ENCODE results near the gene LRTM2.

LRTM2 gene

GRCh38 chr12:1830981-1831963 lies 10.9 kb downstream of the LRTM2 start:
- Histone ChIP-seq H2BK12ac (ENCODE audit: low read length) (no peak overlapping the region), H3K79me1 (ENCODE audit: low read depth, low read length) (no peaks in the 10 kb centered on the region), H3K27me3 (ENCODE audit: control insufficient read depth in 3 of 3, insufficient read depth in 3 of 3, low read depth in 1 of 3, low read length in 3 of 3) (peaks cover 0 to 72% (median 14%) of the 10 kb centered on the region in 3 experiments), H3K4me3 (ENCODE audit: low read length in 2 of 2) (peak overlapping the region in 1 of 2 donors; percentile 5), H4K91ac (ENCODE audit: low read depth, low read length, poor library complexity) (no peak overlapping the region), H4K8ac (ENCODE audit: low read depth, low read length) (no peak overlapping the region), H2BK15ac (ENCODE audit: low read length) (no peak overlapping the region), H2AFZ (ENCODE audit: low read length) (no peak overlapping the region), H3K4me1 (ENCODE audit: control insufficient read depth in 2 of 2, insufficient read depth in 1 of 2, low read depth in 1 of 2, low read length in 2 of 2) (peaks cover 4 to 7% of the 10 kb centered on the region in 2 donors), H3K9ac (ENCODE audit: low read depth, low read length, poor library complexity) (no peak overlapping the region), H3K9me3 (replicated peaks in 1 of 2; ENCODE audit: control insufficient read depth in 2 of 2, insufficient read depth in 1 of 2, low read depth in 1 of 2, low read length in 2 of 2) (no peaks in the 10 kb centered on the region), H2AK5ac (ENCODE audit: low read depth, low read length) (no peak overlapping the region), H3K27ac (replicated peaks; ENCODE audit: low read length) (no peak overlapping the region), H3K14ac (ENCODE audit: low read length) (no peak overlapping the region), H2BK120ac (ENCODE audit: low read depth, low read length) (no peak overlapping the region), H3K23ac (ENCODE audit: low read depth, low read length, poor library complexity) (no peak overlapping the region), H3K4me2 (ENCODE audit: insufficient read depth, low read length, poor library complexity, severe bottlenecking) (no peak overlapping the region), H2BK5ac (ENCODE audit: low read length) (no peak overlapping the region), H3K36me3 (replicated peaks in 1 of 2; ENCODE audit: control insufficient read depth in 2 of 2, insufficient read depth in 2 of 2, low read length in 2 of 2) (no peaks in the 10 kb centered on the region), H3K4ac (ENCODE audit: low read length) (no peak overlapping the region), H3K18ac (ENCODE audit: low read length) (no peak overlapping the region)
- no CpG with 5 or more reads among the region's 34 CpGs for WGBS, 2 donors (ENCODE audit: extremely low coverage in 2 of 2, insufficient read length in 2 of 2, insufficient replicate concordance in 1 of 2)
- DNase-seq (ENCODE audit: low spot score) = peak; percentile 80

GRCh38 chr12:1832801-1833595 lies 12.6 kb downstream of the LRTM2 start:
- WGBS, 2 donors (ENCODE audit: extremely low coverage in 2 of 2, insufficient read length in 2 of 2, insufficient replicate concordance in 1 of 2) = no CpG with 5 or more reads among the region's 17 CpGs

GRCh38 chr12:1833596-1834028 lies 13.2 kb downstream of the LRTM2 start:
- no peak overlapping the region for H2AK5ac ChIP-seq (ENCODE audit: low read depth, low read length)
- no peak overlapping the region for H2AFZ ChIP-seq (ENCODE audit: low read length)
- H3K79me1 ChIP-seq (ENCODE audit: low read depth, low read length) = no peaks in the 10 kb centered on the region
- no peak overlapping the region for H2BK15ac ChIP-seq (ENCODE audit: low read length)
- WGBS, 2 donors (ENCODE audit: extremely low coverage in 2 of 2, insufficient read length in 2 of 2, insufficient replicate concordance in 1 of 2) = no CpG with 5 or more reads among the region's 10 CpGs
- no peak overlapping the region for H3K27ac ChIP-seq (replicated peaks; ENCODE audit: low read length)
- H3K27me3 ChIP-seq (ENCODE audit: control insufficient read depth in 3 of 3, insufficient read depth in 3 of 3, low read depth in 1 of 3, low read length in 3 of 3) = peaks cover 0 to 65% (median 14%) of the 10 kb centered on the region in 3 experiments
- no peak overlapping the region for H2BK120ac ChIP-seq (ENCODE audit: low read depth, low read length)
- H3K4ac ChIP-seq (ENCODE audit: low read length) = no peak overlapping the region
- H3K36me3 ChIP-seq (replicated peaks in 1 of 2; ENCODE audit: control insufficient read depth in 2 of 2, insufficient read depth in 2 of 2, low read length in 2 of 2) = no peaks in the 10 kb centered on the region
- no peak overlapping the region for H2BK12ac ChIP-seq (ENCODE audit: low read length)
- no peak overlapping the region for H3K9ac ChIP-seq (ENCODE audit: low read depth, low read length, poor library complexity)
- H3K4me3 ChIP-seq (ENCODE audit: low read length in 2 of 2) = no peak overlapping the region
- no peak for DNase-seq (ENCODE audit: low spot score)
- no peak overlapping the region for H2BK5ac ChIP-seq (ENCODE audit: low read length)
- peaks cover 14 to 20% of the 10 kb centered on the region in 2 donors for H3K4me1 ChIP-seq (ENCODE audit: control insufficient read depth in 2 of 2, insufficient read depth in 1 of 2, low read depth in 1 of 2, low read length in 2 of 2)
- peak overlapping the region; percentile 30 for H3K18ac ChIP-seq (ENCODE audit: low read length)
- no peaks in the 10 kb centered on the region for H3K9me3 ChIP-seq (replicated peaks in 1 of 2; ENCODE audit: control insufficient read depth in 2 of 2, insufficient read depth in 1 of 2, low read depth in 1 of 2, low read length in 2 of 2)
- no peak overlapping the region for H3K14ac ChIP-seq (ENCODE audit: low read length)
- no peak overlapping the region for H4K8ac ChIP-seq (ENCODE audit: low read depth, low read length)
- H4K91ac ChIP-seq (ENCODE audit: low read depth, low read length, poor library complexity) = no peak overlapping the region
- H3K4me2 ChIP-seq (ENCODE audit: insufficient read depth, low read length, poor library complexity, severe bottlenecking) = no peak overlapping the region
- no peak overlapping the region for H3K23ac ChIP-seq (ENCODE audit: low read depth, low read length, poor library complexity)

More at GRCh38 chr12:1832801-1833595, 12.6 kb downstream of the LRTM2 start:
- no peak overlapping the region for H2BK12ac ChIP-seq (ENCODE audit: low read length)
- H2BK15ac ChIP-seq (ENCODE audit: low read length) = no peak overlapping the region
- H4K8ac ChIP-seq (ENCODE audit: low read depth, low read length) = no peak overlapping the region
- no peak overlapping the region for H3K4ac ChIP-seq (ENCODE audit: low read length)
- no peak overlapping the region for H3K9ac ChIP-seq (ENCODE audit: low read depth, low read length, poor library complexity)
- H2BK5ac ChIP-seq (ENCODE audit: low read length) = no peak overlapping the region
- H3K18ac ChIP-seq (ENCODE audit: low read length) = peak overlapping the region; percentile 29
- H3K4me3 ChIP-seq (ENCODE audit: low read length in 2 of 2) = no peak overlapping the region
- no peak overlapping the region for H3K23ac ChIP-seq (ENCODE audit: low read depth, low read length, poor library complexity)
- no peaks in the 10 kb centered on the region for H3K9me3 ChIP-seq (replicated peaks in 1 of 2; ENCODE audit: control insufficient read depth in 2 of 2, insufficient read depth in 1 of 2, low read depth in 1 of 2, low read length in 2 of 2)
- no peaks in the 10 kb centered on the region for H3K79me1 ChIP-seq (ENCODE audit: low read depth, low read length)
- peaks cover 8 to 15% of the 10 kb centered on the region in 2 donors for H3K4me1 ChIP-seq (ENCODE audit: control insufficient read depth in 2 of 2, insufficient read depth in 1 of 2, low read depth in 1 of 2, low read length in 2 of 2)
- no peak overlapping the region for H3K27ac ChIP-seq (replicated peaks; ENCODE audit: low read length)
- H4K91ac ChIP-seq (ENCODE audit: low read depth, low read length, poor library complexity) = no peak overlapping the region
- no peaks in the 10 kb centered on the region for H3K36me3 ChIP-seq (replicated peaks in 1 of 2; ENCODE audit: control insufficient read depth in 2 of 2, insufficient read depth in 2 of 2, low read length in 2 of 2)
- H3K27me3 ChIP-seq (ENCODE audit: control insufficient read depth in 3 of 3, insufficient read depth in 3 of 3, low read depth in 1 of 3, low read length in 3 of 3) = peaks cover 0 to 70% (median 14%) of the 10 kb centered on the region in 3 experiments
- no peak overlapping the region for H2AFZ ChIP-seq (ENCODE audit: low read length)
- no peak overlapping the region for H2AK5ac ChIP-seq (ENCODE audit: low read depth, low read length)
- no peak overlapping the region for H3K4me2 ChIP-seq (ENCODE audit: insufficient read depth, low read length, poor library complexity, severe bottlenecking)
- H3K14ac ChIP-seq (ENCODE audit: low read length) = no peak overlapping the region
- H2BK120ac ChIP-seq (ENCODE audit: low read depth, low read length) = no peak overlapping the region
- DNase-seq (ENCODE audit: low spot score) = no peak
